Activated T-helper 2 cell treated with anti-CD3 and anti-CD28 coated beads, Interferon-gamma antibody, Interleukin-2, Interleukin-4, amounts not matched to agents 10 μg/mL and 5 μg/mL and 100 μg/mL, durations not matched to agents 14 hours and 24 hours and 36 hours (primary cell): ENCODE data around the gene ZFP3. TPM values are rescaled to one million over a fixed set of nuclear protein-coding genes. Genes with fewer than 3 reads are reported as not detected.
"Not testable (repeated sequence)": the region's sequence is repeated elsewhere in the genome, so short reads cannot be mapped to it uniquely, and the experiment has no call there.

ENCODE experiments used
- DNase-seq: peaks from one replicate; pipeline ENCODE4 v3.0.0; 2021; ENCODE audit warnings: low spot score
- H3K27ac Mint-ChIP-seq: one replicate; pipeline ENCODE4 v1.8.0; 2021; ENCODE audit warnings: mixed read lengths
- H3K27me3 Mint-ChIP-seq: one replicate; pipeline ENCODE4 v1.8.0; 2021; ENCODE audit warnings: low read depth, mixed read lengths
- H3K36me3 Mint-ChIP-seq: one replicate; pipeline ENCODE4 v1.8.0; 2021; ENCODE audit warnings: low read depth, mixed read lengths
- H3K4me1 Mint-ChIP-seq: one replicate; pipeline ENCODE4 v1.8.0; 2021; ENCODE audit warnings: low read depth, mixed read lengths
- H3K4me3 Mint-ChIP-seq: one replicate; pipeline ENCODE4 v1.8.0; 2021; ENCODE audit warnings: low read depth, mild to moderate bottlenecking, moderate library complexity, mixed read lengths
- H3K9me3 Mint-ChIP-seq: one replicate; pipeline ENCODE4 v1.8.0; 2021; ENCODE audit warnings: mixed read lengths
- intact Hi-C: fragments of 100-400 bp; cut with micrococcal nuclease; formaldehyde crosslinking; loops from one replicate; pipeline ENCODE4 v1.15.1; 2023
- total RNA-seq: library from RNA; stranded (reverse); gene quantifications from 2 replicates; pipeline ENCODE4 v1.2.3, GENCODE V29; 2022

ZFP3 gene
- total RNA-seq, 1 donor from 2014 or later = 1.4 TPM

DNA sequence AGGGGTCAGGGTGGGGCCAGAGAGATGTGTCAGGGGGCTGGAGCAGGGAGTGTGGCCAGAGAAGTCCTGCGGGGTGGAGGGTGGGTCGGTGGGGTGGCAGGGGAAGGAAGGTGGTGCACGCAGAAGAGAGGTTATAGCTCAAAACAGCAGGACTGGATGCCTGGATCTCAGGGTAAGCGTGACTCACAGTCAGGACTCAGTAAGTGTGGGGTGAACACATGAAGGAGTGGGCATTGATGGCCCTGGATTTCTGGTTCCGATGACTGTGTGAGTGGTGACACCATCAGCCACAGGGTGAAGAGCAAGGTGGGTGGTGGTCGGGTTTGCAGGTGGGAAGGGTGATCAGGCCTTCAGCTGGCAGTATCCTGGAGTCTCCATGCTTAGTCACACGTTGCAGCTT, 43.8 kb downstream of the ZFP3 start:
- not testable (repeated sequence) for H3K4me3 Mint-ChIP-seq, DNase-seq

DNA sequence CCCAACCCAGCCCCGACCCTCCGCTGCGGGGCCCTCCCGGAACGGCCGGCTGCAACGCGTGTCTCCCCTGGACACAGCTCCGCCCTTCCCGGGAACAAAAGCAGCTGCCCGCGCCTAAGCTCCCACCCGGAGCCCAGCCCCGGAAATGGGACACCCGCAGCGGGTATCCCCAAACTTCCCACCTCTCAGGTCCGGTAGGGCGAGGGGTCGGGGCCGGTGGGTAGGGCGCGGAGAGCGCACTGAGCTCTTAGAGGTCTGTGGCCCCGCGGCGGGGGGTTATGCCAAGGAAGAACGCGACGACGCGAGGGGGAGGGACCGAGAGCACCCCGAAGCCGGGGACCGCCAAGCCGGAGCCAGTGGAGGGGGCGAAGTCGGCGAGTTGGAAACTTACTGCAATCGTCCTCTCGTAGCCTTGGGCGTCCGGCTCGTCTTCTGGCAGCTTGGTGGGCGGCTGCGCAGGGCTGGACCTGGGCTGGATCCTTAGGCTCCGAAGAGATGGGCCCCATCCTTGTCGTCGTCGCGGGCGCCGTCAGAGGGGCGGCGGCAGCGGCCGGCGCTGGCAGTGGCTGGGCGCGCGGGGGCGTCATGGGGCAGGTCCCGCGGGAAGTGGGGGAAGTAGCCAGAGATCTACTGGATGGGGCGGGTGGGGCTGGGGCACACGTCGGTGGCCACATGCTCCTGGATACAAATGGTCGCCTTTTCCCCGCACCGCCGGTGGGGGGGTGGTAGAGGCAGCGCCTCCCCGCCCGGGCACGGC, 44.5 kb downstream of the ZFP3 start:
- Mint-ChIP-seq H3K4me3 (no peak overlapping the region), H3K27me3 (peaks cover 42% of the 10 kb centered on the region), H3K27ac (no peak overlapping the region), H3K36me3 (no peaks in the 10 kb centered on the region), H3K4me1 (no peaks in the 10 kb centered on the region), H3K9me3 (no peaks in the 10 kb centered on the region)
- intact Hi-C loops = no loop called here
- DNase-seq = no peak

More for the DNA sequence above, 43.8 kb downstream of the ZFP3 start:
- H3K9me3 Mint-ChIP-seq, intact Hi-C loops, H3K27ac Mint-ChIP-seq, H3K36me3 Mint-ChIP-seq, H3K4me1 Mint-ChIP-seq: not testable (repeated sequence)
- H3K27me3 Mint-ChIP-seq = peaks cover 47% of the 10 kb centered on the region

DNA sequence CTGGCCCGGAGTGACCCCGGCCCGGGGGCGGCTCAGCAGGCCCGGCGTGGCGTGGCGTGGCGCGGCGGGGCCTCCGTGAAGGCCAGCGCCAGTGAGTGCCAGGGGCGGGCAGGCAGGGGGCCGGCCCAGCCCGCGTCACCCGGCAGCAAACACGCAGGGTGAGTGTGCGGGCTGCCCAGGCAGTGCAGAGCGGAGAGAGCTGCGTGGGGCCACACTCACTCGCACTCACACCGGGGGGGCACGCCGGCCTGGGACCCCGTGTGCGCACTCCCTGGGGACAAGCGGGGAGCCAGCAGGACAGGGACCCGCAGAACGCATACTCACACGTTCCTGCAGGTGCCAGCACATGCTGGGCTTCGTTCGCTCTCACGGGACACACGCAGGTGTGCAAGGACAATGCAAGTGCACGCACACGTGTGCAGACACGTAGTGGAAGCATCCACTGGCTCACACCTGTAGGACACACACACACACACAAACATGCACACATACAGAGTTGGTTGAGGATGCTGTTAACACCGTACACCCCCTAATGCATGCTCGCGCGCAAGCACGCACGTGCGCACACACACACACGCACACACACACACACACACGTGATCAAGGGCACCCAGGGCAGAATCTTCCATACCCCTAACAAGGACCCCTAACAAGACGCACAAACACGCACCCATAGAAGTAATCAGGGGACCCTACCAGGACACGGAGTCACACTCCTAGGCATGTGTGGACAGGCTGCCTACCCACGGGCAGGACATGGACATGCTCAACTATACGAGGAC, 45.3 kb downstream of the ZFP3 start:
- Mint-ChIP-seq H3K9me3 (no peaks in the 10 kb centered on the region), H3K36me3 (no peaks in the 10 kb centered on the region), H3K4me1 (no peaks in the 10 kb centered on the region), H3K4me3 (no peak overlapping the region), H3K27ac (no peak overlapping the region), H3K27me3 (peaks cover 36% of the 10 kb centered on the region)
- no peak for DNase-seq
- intact Hi-C loops = no loop called here

DNA sequence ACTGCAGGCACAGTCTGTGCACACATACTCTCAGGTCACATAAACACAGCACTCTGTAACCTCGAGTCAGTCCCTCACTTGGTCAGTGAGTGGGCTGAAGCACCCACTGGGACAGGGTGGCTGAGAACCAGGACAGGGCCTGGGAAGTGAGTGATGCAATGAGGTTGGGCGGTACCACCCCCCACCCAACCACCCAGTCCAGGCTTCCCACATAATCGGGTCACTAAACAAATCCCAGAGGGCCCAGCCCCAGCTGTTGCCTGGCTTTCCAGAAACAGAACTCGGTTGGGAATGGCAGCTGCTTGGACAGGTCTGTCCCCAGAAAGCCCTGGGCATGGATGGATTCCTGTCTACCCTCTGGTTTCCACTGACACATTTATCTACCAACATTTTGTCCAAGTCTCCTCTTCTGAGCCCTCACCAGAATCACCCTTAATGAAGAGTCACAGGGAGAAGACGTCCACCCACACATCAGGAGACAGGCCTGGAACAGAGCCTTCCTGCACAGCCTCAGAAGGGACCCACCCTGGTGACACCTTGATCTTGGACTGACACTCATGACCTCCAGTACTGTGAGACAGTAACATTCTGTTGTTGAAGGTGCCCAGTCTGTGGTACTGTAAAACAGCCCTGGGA, 46.0 kb downstream of the ZFP3 start:
- H3K4me3 Mint-ChIP-seq, intact Hi-C loops, DNase-seq, H3K9me3 Mint-ChIP-seq, H3K36me3 Mint-ChIP-seq, H3K4me1 Mint-ChIP-seq, H3K27ac Mint-ChIP-seq: not testable (repeated sequence)
- H3K27me3 Mint-ChIP-seq = peaks cover 31% of the 10 kb centered on the region

DNA sequence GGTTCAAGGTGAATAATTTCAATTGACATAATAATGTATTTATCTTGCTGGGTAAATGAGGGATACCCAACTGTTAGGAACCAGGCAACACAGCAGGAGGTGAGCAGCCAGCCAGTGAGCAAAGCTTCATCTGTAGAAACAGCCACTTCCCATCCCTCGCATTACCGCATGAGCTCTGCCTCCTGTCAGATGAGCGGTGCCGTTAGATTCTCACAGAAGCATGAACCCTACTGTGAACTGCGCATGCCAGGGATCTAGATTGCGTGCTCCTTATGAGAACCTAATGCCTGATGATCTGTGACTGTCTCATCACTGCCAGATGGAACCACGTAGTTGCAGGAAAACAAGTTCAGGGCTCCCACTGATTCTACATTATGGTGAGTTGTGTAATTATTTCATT, 46.6 kb downstream of the ZFP3 start:
- H3K27ac Mint-ChIP-seq, H3K36me3 Mint-ChIP-seq, H3K4me1 Mint-ChIP-seq, intact Hi-C loops, H3K4me3 Mint-ChIP-seq, H3K9me3 Mint-ChIP-seq, DNase-seq: not testable (repeated sequence)
- H3K27me3 Mint-ChIP-seq = peaks cover 31% of the 10 kb centered on the region

DNA sequence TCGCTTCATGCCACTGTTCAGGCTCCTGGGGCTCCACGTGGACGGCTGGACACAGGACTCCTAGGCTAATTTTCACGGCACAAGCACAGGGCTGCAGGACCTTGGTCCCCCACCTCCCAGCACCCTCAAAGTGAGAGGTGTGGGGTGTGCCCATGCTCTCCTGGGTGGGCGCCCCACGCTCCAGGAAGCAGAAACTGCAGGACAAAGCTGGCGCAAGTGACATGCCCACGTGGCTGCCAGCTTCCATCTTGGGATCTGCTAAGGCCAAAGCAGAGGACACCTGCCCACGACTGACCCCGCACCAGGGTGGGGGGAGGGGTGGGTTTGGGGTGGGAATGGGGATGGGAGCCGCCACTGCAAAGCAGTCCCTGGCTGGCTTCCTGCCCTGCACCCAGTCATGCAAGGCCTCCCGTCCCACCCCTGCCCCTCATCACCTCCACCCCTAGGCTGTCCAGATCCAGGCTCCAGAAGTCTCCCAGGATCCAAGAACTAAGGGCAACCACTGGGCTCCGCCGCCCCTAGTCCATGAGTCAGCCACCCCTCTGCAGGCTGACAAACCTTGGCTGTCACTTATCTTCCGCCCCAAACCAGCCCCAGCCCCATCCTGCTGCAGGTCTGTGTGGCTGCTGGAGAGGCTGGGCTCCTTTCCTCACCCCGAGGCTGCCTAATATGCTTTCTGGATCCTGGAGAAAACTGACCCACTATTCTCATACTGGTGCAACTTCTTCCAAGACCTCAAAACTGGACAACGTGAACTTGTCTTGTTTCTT, 48.6 kb downstream of the ZFP3 start:
- Mint-ChIP-seq H3K36me3 (no peaks in the 10 kb centered on the region), H3K9me3 (no peaks in the 10 kb centered on the region), H3K27me3 (peaks cover 17% of the 10 kb centered on the region), H3K4me1 (no peaks in the 10 kb centered on the region), H3K27ac (no peak overlapping the region), H3K4me3 (no peak overlapping the region)
- DNase-seq = no peak
- intact Hi-C loops = no loop called here

DNA sequence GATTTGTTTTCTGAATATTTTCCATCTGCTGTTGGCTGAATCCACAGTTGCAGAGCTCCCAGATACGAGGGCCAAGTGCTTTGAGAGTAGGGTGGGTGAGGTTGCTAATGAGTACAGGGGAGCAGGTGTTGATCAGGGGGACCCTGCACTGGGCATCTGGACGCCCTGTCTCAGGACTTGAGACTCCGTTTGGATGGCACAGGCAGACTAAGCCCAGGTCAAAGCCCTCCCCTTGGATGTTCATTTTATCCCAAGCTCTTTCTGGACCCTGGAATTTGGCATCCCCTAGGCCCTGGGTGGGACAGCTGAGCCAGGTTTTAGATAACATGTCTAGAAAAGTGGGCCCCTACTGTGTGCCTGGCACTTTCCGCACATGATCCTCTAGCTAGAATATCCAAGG, 49.6 kb downstream of the ZFP3 start:
- no peaks in the 10 kb centered on the region for H3K36me3 Mint-ChIP-seq
- intact Hi-C loops = no loop called here
- no peaks in the 10 kb centered on the region for H3K9me3 Mint-ChIP-seq
- no peak for DNase-seq
- no peaks in the 10 kb centered on the region for H3K4me1 Mint-ChIP-seq
- no peak overlapping the region for H3K4me3 Mint-ChIP-seq
- peaks cover 13% of the 10 kb centered on the region for H3K27me3 Mint-ChIP-seq
- no peak overlapping the region for H3K27ac Mint-ChIP-seq

DNA sequence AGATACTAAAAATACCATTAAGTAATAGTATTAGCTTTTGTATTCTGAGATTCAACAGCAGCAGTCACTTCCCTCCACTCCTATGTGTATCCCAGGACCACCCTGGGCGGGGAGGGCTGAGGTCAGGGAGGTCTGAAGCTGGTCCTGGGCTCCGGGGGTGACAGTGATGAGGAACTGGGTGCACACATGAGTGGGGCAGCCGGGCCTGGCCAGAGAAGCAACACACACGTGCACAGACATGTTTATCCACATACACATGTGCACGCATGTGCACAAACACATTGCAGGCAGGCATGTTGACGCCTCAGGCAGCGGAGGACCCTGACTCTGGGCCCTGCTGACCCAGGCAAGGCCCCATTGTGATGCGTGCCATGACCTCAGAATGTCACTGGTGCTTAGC, 50.1 kb downstream of the ZFP3 start:
- intact Hi-C loops, H3K9me3 Mint-ChIP-seq, H3K4me1 Mint-ChIP-seq, H3K4me3 Mint-ChIP-seq, H3K27ac Mint-ChIP-seq, DNase-seq, H3K36me3 Mint-ChIP-seq: not testable (repeated sequence)
- H3K27me3 Mint-ChIP-seq = peaks cover 13% of the 10 kb centered on the region

DNA sequence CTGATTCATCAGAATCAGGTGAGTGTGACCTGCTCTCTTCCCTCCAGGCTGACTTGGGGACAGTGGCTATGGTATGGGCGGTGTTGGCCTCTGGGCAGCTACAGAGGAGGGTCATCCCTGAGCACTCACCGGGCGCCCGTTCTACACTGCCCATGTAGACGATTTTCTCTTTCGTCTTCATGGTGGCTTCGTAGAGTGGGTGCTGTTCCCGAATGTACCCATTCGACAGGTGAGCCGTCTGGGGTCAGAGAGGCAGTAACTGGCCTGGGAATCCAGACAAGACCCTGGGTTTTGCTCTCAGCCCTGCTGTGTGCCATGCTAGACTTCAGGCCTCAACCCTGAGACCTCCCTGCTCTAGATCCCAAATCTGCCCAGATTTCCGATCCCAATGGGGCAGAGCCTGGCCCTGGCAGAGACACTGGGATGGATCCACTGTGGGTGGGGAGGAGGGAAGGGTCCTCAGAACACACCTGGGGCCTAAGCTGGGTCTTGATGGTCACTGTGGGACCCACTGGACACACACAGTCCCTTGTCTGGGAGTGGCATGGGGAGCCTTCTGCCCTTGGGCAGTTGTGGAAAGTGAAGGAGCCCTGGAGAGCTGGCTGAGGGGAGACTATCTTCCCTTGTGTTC, 50.8 kb downstream of the ZFP3 start:
- H3K9me3 Mint-ChIP-seq = no peaks in the 10 kb centered on the region
- H3K4me3 Mint-ChIP-seq = no peak overlapping the region
- no peaks in the 10 kb centered on the region for H3K36me3 Mint-ChIP-seq
- peaks cover 8% of the 10 kb centered on the region for H3K27me3 Mint-ChIP-seq
- H3K4me1 Mint-ChIP-seq = no peaks in the 10 kb centered on the region
- H3K27ac Mint-ChIP-seq = no peak overlapping the region
- no peak for DNase-seq
- intact Hi-C loops = no loop called here

DNA sequence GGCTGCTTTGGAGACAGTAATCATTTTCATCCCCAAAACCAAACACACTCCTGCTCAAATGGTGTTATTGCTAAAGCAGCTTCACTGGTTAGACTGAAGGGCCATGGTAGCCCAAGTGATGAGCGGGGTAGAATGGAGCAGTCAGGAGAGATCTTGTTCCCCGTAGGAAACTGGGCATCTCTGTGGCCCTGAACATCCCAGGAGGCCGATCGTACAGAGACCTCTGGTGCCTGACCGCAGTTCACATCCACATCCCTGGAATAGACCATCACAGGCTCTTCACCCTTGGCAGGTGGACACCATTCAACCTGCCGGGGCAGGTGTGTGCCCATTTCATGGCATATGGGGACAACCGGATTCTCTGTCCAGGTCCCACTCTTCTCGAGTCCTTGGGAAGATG, 51.5 kb downstream of the ZFP3 start:
- H3K27me3 Mint-ChIP-seq, intact Hi-C loops, DNase-seq, H3K4me1 Mint-ChIP-seq, H3K36me3 Mint-ChIP-seq, H3K27ac Mint-ChIP-seq, H3K4me3 Mint-ChIP-seq, H3K9me3 Mint-ChIP-seq: not testable (repeated sequence)

DNA sequence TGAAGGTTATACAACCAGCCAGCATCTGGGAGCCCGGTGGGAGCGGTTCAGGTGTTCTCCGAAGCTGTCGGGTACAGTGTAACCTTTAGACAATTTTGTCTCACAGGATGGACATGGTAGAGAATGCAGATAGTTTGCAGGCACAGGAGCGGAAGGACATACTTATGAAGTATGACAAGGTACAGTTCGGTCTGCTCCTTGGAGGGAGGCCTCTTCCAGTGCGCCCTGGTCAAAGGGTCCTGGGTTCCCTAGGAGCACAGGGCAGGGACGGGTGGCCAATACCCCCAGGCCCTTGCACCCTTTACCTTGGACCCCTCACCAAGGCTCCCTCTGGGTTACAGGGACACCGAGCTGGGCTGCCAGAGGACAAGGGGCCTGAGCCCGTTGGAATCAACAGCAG, 52.0 kb downstream of the ZFP3 start:
- H3K4me1 Mint-ChIP-seq, H3K27ac Mint-ChIP-seq, H3K36me3 Mint-ChIP-seq, H3K9me3 Mint-ChIP-seq, intact Hi-C loops, H3K4me3 Mint-ChIP-seq, DNase-seq, H3K27me3 Mint-ChIP-seq: not testable (repeated sequence)

DNA sequence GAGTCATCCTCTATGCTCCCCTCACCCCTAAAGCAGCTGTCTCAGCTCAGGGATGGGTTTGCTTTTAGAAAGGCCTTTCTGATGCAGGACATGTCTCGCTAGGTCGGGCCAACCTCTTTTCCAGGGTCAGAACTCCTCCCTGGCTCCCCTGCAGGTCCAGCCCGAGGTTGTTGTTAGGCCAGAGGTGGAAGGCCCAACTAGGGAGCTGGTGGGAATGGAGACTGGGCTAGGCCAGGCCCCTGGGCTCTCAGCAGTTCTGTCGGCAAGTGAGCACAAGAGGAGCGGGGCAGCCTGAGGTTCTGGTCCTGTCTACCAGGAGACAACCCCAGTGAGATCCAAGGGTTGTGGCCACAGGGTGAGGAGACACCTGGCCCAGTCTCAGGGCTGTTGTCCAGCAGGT, 52.4 kb downstream of the ZFP3 start:
- H3K27ac Mint-ChIP-seq, H3K36me3 Mint-ChIP-seq, intact Hi-C loops, H3K9me3 Mint-ChIP-seq, H3K4me1 Mint-ChIP-seq, H3K4me3 Mint-ChIP-seq, DNase-seq, H3K27me3 Mint-ChIP-seq: not testable (repeated sequence)
